Stomach (tissue), 9 donors: ENCODE data around the gene ZNF689. TPM values are rescaled to one million over a fixed set of nuclear protein-coding genes. Genes with fewer than 3 reads are reported as not detected.

Source experiments
- DNase-seq, 2 donors: peaks; one replicate each; pipeline versions ENCODE4 v3.0.0 to v3.0.0-alpha.2; 2013 to 2019
- H3K27ac ChIP-seq, 5 donors: fragments of 200-600 bp in 4 of 5; sonication (generic) in 4 of 5; one replicate each; pipeline ENCODE4 v1.5.1; 2013 to 2019; ENCODE audit warnings: mild to moderate bottlenecking in 1 of 5, moderate library complexity in 1 of 5
- H3K27me3 ChIP-seq, 3 donors: fragments of 200-600 bp; sonication (generic); one replicate each; pipeline ENCODE4 v1.5.1; 2017 to 2019; ENCODE audit warnings: mixed run types in 1 of 3
- H3K36me3 ChIP-seq, 4 donors: fragments of 200-600 bp; sonication (generic); 1 replicate in 3 of 4; 2 replicates in 1 of 4; pipeline ENCODE4 v1.5.1; 2016 to 2019
- H3K4me1 ChIP-seq, 4 donors: fragments of 200-600 bp; sonication (generic); one replicate each; pipeline ENCODE4 v1.5.1; 2016 to 2019
- H3K4me3 ChIP-seq, 4 donors: fragments of 200-600 bp; sonication (generic) in 3 of 4; one replicate each; pipeline ENCODE4 v1.5.1; 2016 to 2019; ENCODE audit warnings: mild to moderate bottlenecking in 1 of 4
- H3K9me3 ChIP-seq, 4 donors: fragments of 200-600 bp; sonication (generic); one replicate each; pipeline ENCODE4 v1.5.1; 2016 to 2019
- EP300 ChIP-seq: sonication (generic); formaldehyde crosslinking; IDR thresholded peaks from one replicate; pipeline ENCODE4 v1.6.1; 2017; ENCODE audit warnings: antibody characterized with exemption
- POLR2A ChIP-seq, 4 donors: fragments of 450-650 bp; IDR thresholded peaks; one replicate each; pipeline ENCODE4 v1.6.1; 2016; ENCODE audit warnings: antibody characterized with exemption in 4 of 4, control low read depth in 2 of 4, mild to moderate bottlenecking in 1 of 4, moderate library complexity in 1 of 4
- POLR2AphosphoS5 ChIP-seq, 3 donors: sonication (generic); formaldehyde crosslinking; IDR thresholded peaks; one replicate each; pipeline ENCODE4 v1.6.1; 2016; ENCODE audit warnings: antibody characterized with exemption in 3 of 3
- WGBS, 5 donors: extraction: QIAGEN DNeasy Blood & Tissue Kit in 3 of 5; methylation state at CpG; one replicate each; pipeline versions ENCODE4 v1.1.5 to v1.1.7; 2013 to 2018; 5-methylcytosine and 5-hydroxymethylcytosine counted together
- intact Hi-C: fragments of 100-400 bp; cut with DNase I; formaldehyde crosslinking; loops from one replicate; pipeline ENCODE4 v1.15.1; 2023; ENCODE audit warnings: low total_unique reads
- polyA plus RNA-seq, 3 donors: library from polyadenylated mRNA; stranded (reverse); fragments of 200-250 nt; gene quantifications; one replicate each; pipeline ENCODE4 v1.2.3, GENCODE V29; 2013
- total RNA-seq, 5 donors: library from RNA; depleted of rRNA; stranded (reverse); fragments of >200 nt; gene quantifications; one replicate each; pipeline versions ENCODE4 v1.1.0 to v1.2.3, GENCODE V29; 2014 to 2016
- TF ChIP-seq, protein P1 (sequence below), 7 experiments: fragments of 450-650 bp in 4 of 7; fragments of 200-600 bp in 3 of 7; sonication (generic) in 3 of 7; IDR thresholded peaks; one replicate each; pipeline ENCODE4 v1.5.1; 2016 to 2019; ENCODE audit warnings: antibody characterized with exemption in 7 of 7, control low read depth in 2 of 7, mild to moderate bottlenecking in 1 of 7
- donor health status: healthy with polysubstance abuse.
- donor health status: Bipolar disorder and iron deficiency.
- donor health status: healthy.

Gene ZNF689
- total and polyA plus RNA-seq, 8 donors = 0.58 to 86.4 (median 4.1) TPM

DNA sequence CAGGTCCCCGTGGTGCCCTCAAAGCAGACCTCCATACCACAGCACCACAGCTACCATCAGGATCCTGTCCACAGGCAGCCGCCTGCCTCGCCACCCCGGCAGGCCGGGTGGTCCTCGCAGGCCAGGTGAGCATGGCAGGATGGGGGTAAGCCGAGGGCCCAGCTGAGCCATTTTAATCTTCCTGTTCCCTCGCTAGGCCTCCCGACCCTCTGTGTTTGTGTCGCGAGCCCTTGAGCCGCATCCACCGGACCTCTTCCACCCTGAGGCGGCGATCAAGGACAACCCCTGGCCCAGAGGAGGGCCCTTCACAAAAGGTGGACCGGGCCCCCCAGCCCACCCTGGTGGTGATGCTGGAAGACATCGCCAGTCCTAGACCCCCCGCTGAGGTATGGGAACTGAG, 42.5 kb upstream of the ZNF689 start:
- Histone ChIP-seq H3K27me3 (no peaks in the 10 kb centered on the region), H3K36me3 (peaks cover 38 to 49% (median 47%) of the 10 kb centered on the region in 4 donors), H3K4me1 (peaks cover 31 to 52% (median 42%) of the 10 kb centered on the region in 4 donors), H3K9me3 (no peaks in the 10 kb centered on the region), H3K27ac (peak overlapping the region in 3 of 5 donors; percentile 95 to 99 (median 97)), H3K4me3 (peak overlapping the region in 2 of 4 donors; percentile 74 to 88)
- intact Hi-C loops = loop anchor here (10.0 kb wide), 1 partner anchor 88 kb away; no protein-coding TSS in a partner anchor
- TF ChIP-seq POLR2AphosphoS5 (IDR thresholded peaks at IDR 0.05) = no peak
- no peak for TF ChIP-seq EP300
- TF ChIP-seq, protein P1, sequence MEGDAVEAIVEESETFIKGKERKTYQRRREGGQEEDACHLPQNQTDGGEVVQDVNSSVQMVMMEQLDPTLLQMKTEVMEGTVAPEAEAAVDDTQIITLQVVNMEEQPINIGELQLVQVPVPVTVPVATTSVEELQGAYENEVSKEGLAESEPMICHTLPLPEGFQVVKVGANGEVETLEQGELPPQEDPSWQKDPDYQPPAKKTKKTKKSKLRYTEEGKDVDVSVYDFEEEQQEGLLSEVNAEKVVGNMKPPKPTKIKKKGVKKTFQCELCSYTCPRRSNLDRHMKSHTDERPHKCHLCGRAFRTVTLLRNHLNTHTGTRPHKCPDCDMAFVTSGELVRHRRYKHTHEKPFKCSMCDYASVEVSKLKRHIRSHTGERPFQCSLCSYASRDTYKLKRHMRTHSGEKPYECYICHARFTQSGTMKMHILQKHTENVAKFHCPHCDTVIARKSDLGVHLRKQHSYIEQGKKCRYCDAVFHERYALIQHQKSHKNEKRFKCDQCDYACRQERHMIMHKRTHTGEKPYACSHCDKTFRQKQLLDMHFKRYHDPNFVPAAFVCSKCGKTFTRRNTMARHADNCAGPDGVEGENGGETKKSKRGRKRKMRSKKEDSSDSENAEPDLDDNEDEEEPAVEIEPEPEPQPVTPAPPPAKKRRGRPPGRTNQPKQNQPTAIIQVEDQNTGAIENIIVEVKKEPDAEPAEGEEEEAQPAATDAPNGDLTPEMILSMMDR (IDR thresholded peaks at IDR 0.05) = no peak
- no peak for TF ChIP-seq POLR2A (IDR thresholded peaks at IDR 0.05)
- no peak for DNase-seq
- WGBS, 5 donors = 86 to 95% (median 93%) methylated on average over 11 to 18 of the region's 18 CpGs

DNA sequence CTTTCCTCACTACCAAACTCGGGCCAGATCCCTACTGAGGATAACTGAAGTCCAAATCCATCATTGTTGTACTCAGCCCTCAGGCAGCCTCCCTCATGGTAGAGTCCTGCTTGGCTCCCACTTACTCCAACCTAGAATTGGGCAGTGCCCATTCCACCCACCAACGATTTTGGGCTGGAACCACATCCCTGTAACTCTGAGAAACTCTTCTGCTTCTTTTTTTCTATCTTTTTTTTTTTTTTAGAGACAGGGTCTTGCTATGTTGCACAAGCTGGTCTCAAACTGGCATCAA, 41.8 kb upstream of the ZNF689 start:
- no peak for TF ChIP-seq POLR2A (IDR thresholded peaks at IDR 0.05)
- TF ChIP-seq, protein P1 (IDR thresholded peaks at IDR 0.05) = no peak
- peak overlapping the region; percentile 91 to 99 (median 96) for H3K27ac ChIP-seq
- peaks cover 38 to 49% (median 46%) of the 10 kb centered on the region in 4 donors for H3K36me3 ChIP-seq
- WGBS, 5 donors = 7 to 24% (median 13%) methylated on average over 2 of the region's 2 CpGs
- peak overlapping the region; percentile 74 to 96 (median 85) for H3K4me3 ChIP-seq
- no peak for DNase-seq
- intact Hi-C loops = loop anchor here (10.0 kb wide), 1 partner anchor 87 kb away; no protein-coding TSS in a partner anchor
- H3K9me3 ChIP-seq = no peaks in the 10 kb centered on the region
- peaks cover 24 to 45% (median 35%) of the 10 kb centered on the region in 4 donors for H3K4me1 ChIP-seq
- no peaks in the 10 kb centered on the region for H3K27me3 ChIP-seq

DNA sequence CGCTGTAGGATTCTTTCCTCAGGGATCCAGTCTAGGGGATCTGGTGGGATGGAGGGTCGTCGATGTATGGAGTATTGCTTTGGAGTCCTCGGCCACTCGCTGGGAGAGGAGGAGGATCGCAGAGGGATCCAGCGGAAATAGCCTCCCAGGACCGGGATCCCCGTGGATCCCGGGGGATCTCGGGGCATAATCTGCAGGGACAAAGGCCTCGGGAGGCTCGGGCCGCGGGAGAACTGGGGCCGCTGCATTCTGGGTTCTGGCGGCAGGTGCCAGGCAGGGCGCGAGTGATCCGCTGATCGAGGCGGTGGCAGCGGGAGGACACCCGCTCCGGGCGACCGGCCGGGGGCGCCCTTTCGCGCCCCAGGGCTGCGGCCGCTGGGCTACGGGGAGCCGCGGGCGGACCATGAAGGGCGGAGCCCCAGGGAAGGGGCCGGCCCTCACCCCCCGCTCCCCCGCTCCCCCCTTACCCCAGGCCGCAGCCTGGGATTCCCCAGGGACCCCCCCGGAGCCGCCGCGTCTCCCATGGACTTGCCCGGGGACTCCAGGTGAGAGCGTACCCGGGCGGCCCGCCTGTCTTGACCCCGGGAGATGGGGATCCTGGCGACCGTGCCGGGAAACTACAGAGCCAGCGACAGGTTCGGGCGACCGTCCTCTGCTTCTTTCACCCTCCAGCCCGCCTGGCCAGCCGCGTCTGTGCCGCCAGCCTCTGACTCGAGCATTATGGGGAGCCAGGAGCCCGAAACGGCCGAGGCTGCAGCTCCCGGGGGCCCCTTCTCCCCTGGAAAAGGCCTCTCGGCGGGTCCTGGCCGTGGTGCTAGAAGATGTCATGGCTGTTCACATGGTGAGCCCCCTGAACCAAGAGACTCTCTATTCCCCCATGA, 41.2 kb upstream of the ZNF689 start:
- 0 to 1% (median 0%) methylated on average over 28 to 70 of the region's 71 CpGs for WGBS, 5 donors
- peaks cover 38 to 43% (median 41%) of the 10 kb centered on the region in 4 donors for H3K36me3 ChIP-seq
- H3K9me3 ChIP-seq = no peaks in the 10 kb centered on the region
- TF ChIP-seq, protein P1 (IDR thresholded peaks at IDR 0.05) = peak in 4 of 7 experiments; percentile 16 to 78 (median 61)
- no peak for TF ChIP-seq EP300
- TF ChIP-seq POLR2AphosphoS5 (IDR thresholded peaks at IDR 0.05) = peak in 2 of 3 donors; percentile 30 to 56
- H3K27me3 ChIP-seq = no peaks in the 10 kb centered on the region
- intact Hi-C loops = loop anchor here (10.0 kb wide), 1 partner anchor 87 kb away; no protein-coding TSS in a partner anchor
- H3K4me1 ChIP-seq = peaks cover 22 to 39% (median 30%) of the 10 kb centered on the region in 4 donors
- peak overlapping the region; percentile 91 to 99 (median 96) for H3K27ac ChIP-seq
- peak; percentile 76 to 90 for DNase-seq
- peak overlapping the region; percentile 74 to 96 (median 85) for H3K4me3 ChIP-seq

DNA sequence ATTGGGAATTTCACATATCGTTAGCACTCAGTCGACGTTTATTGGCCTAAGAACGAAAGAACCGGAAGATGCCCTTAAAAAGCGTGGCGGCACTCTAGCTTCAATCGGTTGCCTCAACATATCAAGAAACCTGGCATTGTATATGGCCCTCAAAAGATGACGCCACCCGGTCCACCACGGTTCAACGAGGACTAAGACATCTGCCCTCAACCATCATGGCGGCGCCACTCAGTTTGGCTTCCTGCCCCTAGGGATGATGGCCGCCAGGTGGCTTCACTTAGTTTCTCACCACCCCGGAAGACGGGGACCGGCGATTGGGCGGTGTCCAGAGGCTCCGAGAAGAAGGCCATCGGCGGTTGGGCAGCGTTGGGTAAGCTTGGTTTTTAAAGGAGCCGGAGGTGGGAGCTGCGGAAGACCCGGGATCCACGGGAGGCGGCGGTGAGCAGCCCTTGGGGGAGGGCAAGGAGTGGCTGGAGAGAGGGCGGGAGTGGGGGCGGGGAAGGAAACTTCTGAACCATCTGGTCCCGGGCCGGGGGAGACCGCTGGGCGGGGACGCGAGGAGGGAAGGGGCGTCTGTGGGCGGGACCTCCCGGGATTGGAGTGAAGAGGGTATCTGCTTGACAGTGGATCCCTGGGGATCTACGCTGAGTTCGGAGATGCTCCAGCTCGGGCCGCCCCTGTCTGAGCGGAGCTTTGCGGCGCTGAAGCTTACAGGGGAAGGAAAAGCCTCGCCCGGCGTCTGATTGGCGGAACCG, 40.4 kb upstream of the ZNF689 start, which contains the start of gene PRR14:
Gene PRR14, plus strand, starts transcription at position 592 of the 755 bp plus-strand sequence. CDS start 686 bp downstream, outside the sequence.
- Histone ChIP-seq H3K27me3 (no peaks in the 10 kb centered on the region), H3K4me1 (peaks cover 22 to 38% (median 30%) of the 10 kb centered on the region in 4 donors), H3K27ac (peak within 1 kb of the TSS; percentile 91 to 99 (median 96)), H3K9me3 (no peaks in the 10 kb centered on the region), H3K36me3 (peaks cover 30 to 35% (median 33%) of the 10 kb centered on the region in 4 donors), H3K4me3 (peak within 1 kb of the TSS; percentile 74 to 96 (median 85))
- peak; percentile 100 for DNase-seq
- 0 to 1% (median 1%) methylated on average over 48 to 53 of the region's 53 CpGs for WGBS, 5 donors
- intact Hi-C loops = loop anchor here (10.0 kb wide), 1 partner anchor 86 kb away; no protein-coding TSS in a partner anchor
- peak in 1 of 4 donors; percentile 21 for TF ChIP-seq POLR2A (IDR thresholded peaks at IDR 0.05)
- TF ChIP-seq EP300 = no peak
- peak in 2 of 3 donors; percentile 65 to 92 for TF ChIP-seq POLR2AphosphoS5 (IDR thresholded peaks at IDR 0.05)
- TF ChIP-seq, protein P1 (IDR thresholded peaks at IDR 0.05) = peak in 5 of 7 experiments; percentile 10 to 56 (median 51)
